Endodermal cell (in vitro differentiated cells): ENCODE results near the gene CHGA. TPM values are rescaled to one million over a fixed set of nuclear protein-coding genes. Genes with fewer than 3 reads are reported as not detected.

Source experiments
- DNase-seq: peaks from one replicate; pipeline ENCODE4 v3.0.0-alpha.2; 2017
- H3K27ac ChIP-seq: 2 replicates; pipeline ENCODE4 v1.5.1; 2013; ENCODE audit warnings: mild to moderate bottlenecking, low read depth, low read length, moderate library complexity
- H3K27me3 ChIP-seq: 2 replicates; pipeline ENCODE4 v1.6.1; 2013; ENCODE audit warnings: mild to moderate bottlenecking, low read length, moderate library complexity; ENCODE audit not compliant: insufficient read depth, control insufficient read depth, poor library complexity, severe bottlenecking
- H3K36me3 ChIP-seq: 2 replicates; pipeline ENCODE4 v1.7.0; 2013; ENCODE audit warnings: mild to moderate bottlenecking, low read length, moderate library complexity; ENCODE audit not compliant: control insufficient read depth, insufficient read depth
- H3K4me1 ChIP-seq: one replicate; pipeline ENCODE4 v1.7.0; 2013; ENCODE audit warnings: low read length; ENCODE audit not compliant: control insufficient read depth, insufficient read depth
- H3K4me3 ChIP-seq: 2 replicates; pipeline ENCODE4 v1.5.1; 2013; ENCODE audit warnings: mild to moderate bottlenecking, low read length, moderate library complexity
- H3K9ac ChIP-seq: 2 replicates; pipeline ENCODE4 v1.6.1; 2013; ENCODE audit warnings: mild to moderate bottlenecking, low read length, moderate library complexity; ENCODE audit not compliant: poor library complexity, severe bottlenecking; ENCODE audit errors: extremely low read depth
- H3K9me3 ChIP-seq: 2 replicates; pipeline ENCODE4 v1.6.1; 2013; ENCODE audit warnings: mild to moderate bottlenecking, low read length, moderate library complexity; ENCODE audit not compliant: control insufficient read depth
- H3K27ac Mint-ChIP-seq: 2 replicates; pipeline ENCODE4 v1.8.0; 2020; ENCODE audit warnings: mixed read lengths
- H3K27me3 Mint-ChIP-seq: 2 replicates; pipeline ENCODE4 v1.8.0; 2021; ENCODE audit warnings: mild to moderate bottlenecking, mixed read lengths; ENCODE audit not compliant: insufficient read depth
- H3K36me3 Mint-ChIP-seq: 2 replicates; pipeline ENCODE4 v1.8.0; 2020; ENCODE audit warnings: low read depth, mixed read lengths
- H3K4me1 Mint-ChIP-seq: 2 replicates; pipeline ENCODE4 v1.8.0; 2020; ENCODE audit warnings: mixed read lengths
- H3K4me3 Mint-ChIP-seq: 2 replicates; pipeline ENCODE4 v1.8.0; 2020; ENCODE audit warnings: mild to moderate bottlenecking, moderate library complexity, mixed read lengths
- H3K9me3 Mint-ChIP-seq: 2 replicates; pipeline ENCODE4 v1.8.0; 2020; ENCODE audit warnings: mild to moderate bottlenecking, mixed read lengths
- WGBS, 2 experiments: methylation state at CpG; one replicate each; pipeline versions ENCODE4 v1.1.5 to v1.1.7; 2013; ENCODE audit warnings: missing lambda C conversion rate in 2 of 2, mixed read lengths in 1 of 2; ENCODE audit not compliant: insufficient coverage in 1 of 2, insufficient read length in 1 of 2; 5-methylcytosine and 5-hydroxymethylcytosine counted together
- total RNA-seq, 2 donors: library from RNA; stranded (reverse); fragmentation: NEBNext Ultra II Directional in 1 of 2; extraction: Animal tissue kit (Norgen Biotek cat#: 25700) in 1 of 2; gene quantifications; 2 replicates in 1 of 2; 3 replicates in 1 of 2; pipeline ENCODE4 v1.2.1, GENCODE V29; 2021
- TF ChIP-seq, protein P1 (sequence below): fragments of 200-600 bp; sonication (generic); conservative IDR thresholded peaks from 2 replicates; pipeline ENCODE4 v1.5.0; 2021; ENCODE audit warnings: antibody characterized with exemption, mild to moderate bottlenecking

Gene CHGA
- total RNA-seq, 2 donors from 2014 or later, result 4.6 TPM

DNA sequence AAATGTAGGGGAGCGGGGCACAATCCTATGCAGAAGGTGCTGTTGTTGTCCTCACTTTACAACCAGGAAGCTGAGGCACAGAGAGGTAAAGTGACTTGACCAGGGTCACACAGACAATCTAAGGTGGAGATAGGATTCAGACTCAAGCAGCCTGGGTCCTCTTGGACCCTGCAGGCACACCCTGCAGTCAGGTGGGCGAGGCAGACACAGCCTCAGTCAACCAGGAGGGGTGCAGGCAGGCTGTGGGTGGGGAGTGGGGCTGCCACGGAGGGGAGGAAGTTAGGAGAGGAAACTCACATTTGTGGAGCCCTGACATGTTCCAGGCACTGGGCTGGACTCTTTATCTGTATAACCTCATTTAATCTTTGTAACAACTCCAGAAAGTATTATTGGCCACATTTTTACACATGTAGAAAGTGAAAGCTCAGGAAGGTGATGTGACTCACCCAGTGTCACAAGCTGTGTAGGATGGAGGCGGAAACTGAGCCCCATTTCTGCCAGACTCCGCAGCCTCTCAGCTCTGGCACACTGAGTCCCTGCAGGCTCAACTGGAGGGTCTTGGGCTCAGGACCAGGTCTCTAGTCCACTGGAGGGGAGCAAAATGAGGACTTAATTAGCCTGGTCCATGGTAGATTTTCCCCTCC lies 24.9 kb upstream of the CHGA start:
- peaks cover 16% of the 10 kb centered on the region for H3K27me3 Mint-ChIP-seq
- Histone ChIP-seq H3K4me3 (no peak overlapping the region), H3K9me3 (peaks cover 3% of the 10 kb centered on the region), H3K27me3 (peaks cover 11% of the 10 kb centered on the region), H3K4me1 (no peaks in the 10 kb centered on the region), H3K36me3 (no peaks in the 10 kb centered on the region), H3K9ac (no peak overlapping the region), H3K27ac (no peak overlapping the region)
- no peak overlapping the region for H3K27ac Mint-ChIP-seq
- H3K36me3 Mint-ChIP-seq, result no peaks in the 10 kb centered on the region
- no peak overlapping the region for H3K4me3 Mint-ChIP-seq
- TF ChIP-seq, protein P1, sequence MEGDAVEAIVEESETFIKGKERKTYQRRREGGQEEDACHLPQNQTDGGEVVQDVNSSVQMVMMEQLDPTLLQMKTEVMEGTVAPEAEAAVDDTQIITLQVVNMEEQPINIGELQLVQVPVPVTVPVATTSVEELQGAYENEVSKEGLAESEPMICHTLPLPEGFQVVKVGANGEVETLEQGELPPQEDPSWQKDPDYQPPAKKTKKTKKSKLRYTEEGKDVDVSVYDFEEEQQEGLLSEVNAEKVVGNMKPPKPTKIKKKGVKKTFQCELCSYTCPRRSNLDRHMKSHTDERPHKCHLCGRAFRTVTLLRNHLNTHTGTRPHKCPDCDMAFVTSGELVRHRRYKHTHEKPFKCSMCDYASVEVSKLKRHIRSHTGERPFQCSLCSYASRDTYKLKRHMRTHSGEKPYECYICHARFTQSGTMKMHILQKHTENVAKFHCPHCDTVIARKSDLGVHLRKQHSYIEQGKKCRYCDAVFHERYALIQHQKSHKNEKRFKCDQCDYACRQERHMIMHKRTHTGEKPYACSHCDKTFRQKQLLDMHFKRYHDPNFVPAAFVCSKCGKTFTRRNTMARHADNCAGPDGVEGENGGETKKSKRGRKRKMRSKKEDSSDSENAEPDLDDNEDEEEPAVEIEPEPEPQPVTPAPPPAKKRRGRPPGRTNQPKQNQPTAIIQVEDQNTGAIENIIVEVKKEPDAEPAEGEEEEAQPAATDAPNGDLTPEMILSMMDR, result no peak
- peaks cover 2% of the 10 kb centered on the region for H3K9me3 Mint-ChIP-seq
- no peaks in the 10 kb centered on the region for H3K4me1 Mint-ChIP-seq
- DNase-seq, result no peak
- 86 to 100% methylated on average over 3 to 5 of the region's 5 CpGs for WGBS, 2 experiments

DNA sequence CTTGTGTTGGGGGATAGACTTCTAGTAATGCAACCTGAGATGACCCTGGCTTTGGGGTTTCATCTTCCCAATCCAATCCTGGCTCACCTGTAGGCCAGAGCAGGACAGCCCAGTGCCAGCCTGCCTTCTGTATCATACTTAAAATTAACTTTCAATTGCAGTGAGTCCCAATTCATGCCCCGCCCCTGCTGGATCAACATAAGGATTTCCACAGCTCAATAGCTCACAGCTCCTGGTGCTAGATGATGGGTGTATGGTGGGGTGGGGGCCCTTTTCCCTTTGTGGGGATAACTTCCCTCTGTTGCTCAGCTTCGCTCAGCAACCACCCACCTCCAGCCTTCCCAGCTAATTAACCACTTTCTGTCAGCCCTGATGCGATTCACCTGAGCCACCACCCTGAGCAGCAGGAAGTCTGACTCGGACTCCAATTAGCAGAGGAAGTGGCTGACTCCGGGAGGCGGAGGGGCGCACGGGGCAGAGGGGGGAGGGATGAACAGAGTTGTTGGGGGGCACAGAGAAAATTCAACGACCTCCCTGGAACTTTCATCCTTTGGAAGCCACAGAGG lies 24.3 kb upstream of the CHGA start:
- H3K27me3 Mint-ChIP-seq, result peaks cover 22% of the 10 kb centered on the region
- Histone ChIP-seq H3K27ac (no peak overlapping the region), H3K4me1 (no peaks in the 10 kb centered on the region), H3K36me3 (no peaks in the 10 kb centered on the region), H3K9me3 (no peaks in the 10 kb centered on the region), H3K4me3 (no peak overlapping the region), H3K27me3 (peaks cover 11% of the 10 kb centered on the region), H3K9ac (no peak overlapping the region)
- H3K4me1 Mint-ChIP-seq, result no peaks in the 10 kb centered on the region
- no peak overlapping the region for H3K4me3 Mint-ChIP-seq
- no peaks in the 10 kb centered on the region for H3K9me3 Mint-ChIP-seq
- H3K36me3 Mint-ChIP-seq, result no peaks in the 10 kb centered on the region
- no peak for DNase-seq
- no peak overlapping the region for H3K27ac Mint-ChIP-seq
- TF ChIP-seq, protein P1, result no peak
- WGBS, 2 experiments, result 65 to 66% methylated on average over 6 to 9 of the region's 9 CpGs

DNA sequence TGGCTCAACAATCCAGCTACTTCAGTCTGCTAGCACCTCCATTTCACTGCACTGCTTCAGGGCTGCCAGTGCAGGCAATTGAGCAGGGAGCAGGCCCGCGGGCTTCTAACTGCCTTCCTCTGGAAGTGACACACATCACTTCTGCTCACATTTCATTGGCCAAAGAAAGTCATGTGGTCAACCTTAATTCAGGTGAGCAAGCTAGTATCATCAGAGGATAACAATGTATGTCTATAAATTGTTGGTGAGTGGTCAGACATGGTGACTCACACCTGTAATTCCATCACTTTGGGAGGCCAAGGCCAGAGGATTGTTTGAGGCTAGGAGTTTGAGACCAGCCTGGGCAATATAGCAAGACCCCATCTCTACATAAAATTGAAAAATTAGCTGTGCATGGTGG lies 22.3 kb upstream of the CHGA start:
- H3K27ac Mint-ChIP-seq, result no peak overlapping the region
- no peaks in the 10 kb centered on the region for H3K36me3 ChIP-seq
- no peak overlapping the region for H3K9ac ChIP-seq
- no peaks in the 10 kb centered on the region for H3K9me3 ChIP-seq
- no peaks in the 10 kb centered on the region for H3K4me1 ChIP-seq
- H3K27me3 Mint-ChIP-seq, result peaks cover 21% of the 10 kb centered on the region
- H3K4me3 Mint-ChIP-seq, result no peak overlapping the region
- WGBS, 2 experiments, result 33 to 38% methylated on average over 2 of the region's 2 CpGs
- TF ChIP-seq, protein P1, result no peak
- no peaks in the 10 kb centered on the region for H3K36me3 Mint-ChIP-seq
- peaks cover 11% of the 10 kb centered on the region for H3K27me3 ChIP-seq
- no peaks in the 10 kb centered on the region for H3K4me1 Mint-ChIP-seq
- no peak overlapping the region for H3K4me3 ChIP-seq
- no peak overlapping the region for H3K27ac ChIP-seq
- DNase-seq, result no peak
- H3K9me3 Mint-ChIP-seq, result no peaks in the 10 kb centered on the region
